ENCODE measurements around the gene RALY. TPM values are rescaled to one million over a fixed set of nuclear protein-coding genes. Genes with fewer than 3 reads are reported as not detected.

RALY gene
- total RNA-seq, 1 experiment from 2014 or later: 219 TPM

GRCh38 chr20:34083781-34084180 is 90.1 kb downstream of the RALY start:
- intact Hi-C loops (cut with micrococcal nuclease; ENCODE audit: unreplicated experiment): no loop called here
- Histone ChIP-seq H3F3A (ENCODE audit: insufficient read depth, low read depth) (peaks cover 58% of the 10 kb centered on the region), H3K79me2 (ENCODE audit: low read depth) (no peaks in the 10 kb centered on the region), H3K4me2 (no peak overlapping the region), H3K9me2 (ENCODE audit: insufficient read depth) (no peaks in the 10 kb centered on the region), H3K4me3 (no peak overlapping the region), H3K27me3 (ENCODE audit: insufficient read depth, low read depth) (no peaks in the 10 kb centered on the region), H3K27ac (no peak overlapping the region), H2AFZ (no peak overlapping the region), H3K36me3 (ENCODE audit: low read depth) (0 out of 2 replicates have a peak, but pooled peaks cover 10% of the 10 kb centered on the region), H3K4me1 (replicated peaks; ENCODE audit: insufficient read depth) (no peaks in the 10 kb centered on the region), H3K9me3 (ENCODE audit: insufficient read depth, low read depth) (no peaks in the 10 kb centered on the region), H4K20me1 (ENCODE audit: insufficient read depth) (peaks cover 46% of the 10 kb centered on the region)
- ChIA-PET CTCF (no interaction called here), POLR2A (ENCODE audit: unreplicated experiment) (interaction anchor here (0.6 kb wide), 1 partner anchor 58 kb away, joined by 25 read pairs; no protein-coding TSS in a partner anchor)
- DNase-seq: no peak
- BruUV-seq (replicated peaks): no TSS peak
- TF ChIP-seq EZH2 (IDR thresholded peaks at IDR 0.05; ENCODE audit: low read depth): no peak
- no peak for TF ChIP-seq CTCF (conservative IDR thresholded peaks at IDR 0.05)

GRCh38 chr20:34084227-34084923 is 90.7 kb downstream of the RALY start:
- TF ChIP-seq CTCF (conservative IDR thresholded peaks at IDR 0.05) (no peak), EZH2 (IDR thresholded peaks at IDR 0.05; ENCODE audit: low read depth) (no peak)
- Histone ChIP-seq H2AFZ (no peak overlapping the region), H4K20me1 (ENCODE audit: insufficient read depth) (peaks cover 52% of the 10 kb centered on the region), H3K4me2 (no peak overlapping the region), H3K9me3 (ENCODE audit: insufficient read depth, low read depth) (no peaks in the 10 kb centered on the region), H3K27ac (no peak overlapping the region), H3K9me2 (ENCODE audit: insufficient read depth) (no peaks in the 10 kb centered on the region), H3K4me1 (replicated peaks; ENCODE audit: insufficient read depth) (no peaks in the 10 kb centered on the region), H3K79me2 (ENCODE audit: low read depth) (no peaks in the 10 kb centered on the region), H3F3A (ENCODE audit: insufficient read depth, low read depth) (peaks cover 64% of the 10 kb centered on the region), H3K4me3 (no peak overlapping the region), H3K27me3 (ENCODE audit: insufficient read depth, low read depth) (no peaks in the 10 kb centered on the region), H3K36me3 (ENCODE audit: low read depth) (0 out of 2 replicates have a peak, but pooled peaks cover 12% of the 10 kb centered on the region)
- intact Hi-C loops (cut with micrococcal nuclease; ENCODE audit: unreplicated experiment): no loop called here
- POLR2A ChIA-PET (ENCODE audit: unreplicated experiment): no interaction called here
- BruUV-seq (replicated peaks): no TSS peak
- CTCF ChIA-PET: no interaction called here
- DNase-seq: no peak

DNA sequence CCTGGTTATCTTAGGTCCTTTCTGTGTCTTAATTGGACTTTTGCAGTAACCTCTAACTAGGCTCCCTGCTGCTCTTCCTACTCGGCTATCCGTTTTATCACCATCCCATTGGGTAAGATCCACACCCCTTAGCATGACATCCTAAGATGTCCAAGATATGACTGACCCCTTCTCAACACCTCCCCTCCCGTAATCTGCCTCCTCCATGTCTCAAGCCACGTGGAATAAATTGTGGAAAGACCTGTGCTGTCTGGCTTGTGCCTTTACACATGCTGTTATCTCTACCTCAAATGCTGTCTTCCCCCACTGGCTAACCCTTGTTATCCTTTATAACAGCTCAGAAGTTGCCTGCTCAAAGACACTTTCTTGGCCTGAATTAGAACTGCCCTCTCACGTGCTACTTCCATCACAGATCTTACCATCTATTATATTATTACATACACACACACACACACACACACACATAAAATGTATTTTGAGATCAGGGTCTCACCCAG is 91.9 kb downstream of the RALY start:
- H3K9me2 ChIP-seq (ENCODE audit: insufficient read depth): no peaks in the 10 kb centered on the region
- no peak for DNase-seq
- BruUV-seq (replicated peaks): no TSS peak
- H4K20me1 ChIP-seq (ENCODE audit: insufficient read depth): peaks cover 64% of the 10 kb centered on the region
- no peak overlapping the region for H3K27ac ChIP-seq
- no peaks in the 10 kb centered on the region for H3K9me3 ChIP-seq (ENCODE audit: insufficient read depth, low read depth)
- intact Hi-C loops (cut with micrococcal nuclease; ENCODE audit: unreplicated experiment): no loop called here
- H3K4me3 ChIP-seq: no peak overlapping the region
- H3K36me3 ChIP-seq (ENCODE audit: low read depth): 0 out of 2 replicates have a peak, but pooled peaks cover 22% of the 10 kb centered on the region
- H3K27me3 ChIP-seq (ENCODE audit: insufficient read depth, low read depth): no peaks in the 10 kb centered on the region
- H3K4me2 ChIP-seq: no peak overlapping the region
- no peaks in the 10 kb centered on the region for H3K79me2 ChIP-seq (ENCODE audit: low read depth)
- TF ChIP-seq EZH2 (IDR thresholded peaks at IDR 0.05; ENCODE audit: low read depth): no peak
- TF ChIP-seq CTCF (conservative IDR thresholded peaks at IDR 0.05): no peak
- POLR2A ChIA-PET (ENCODE audit: unreplicated experiment): no interaction called here
- H2AFZ ChIP-seq: no peak overlapping the region
- CTCF ChIA-PET: no interaction called here
- no peaks in the 10 kb centered on the region for H3K4me1 ChIP-seq (replicated peaks; ENCODE audit: insufficient read depth)
- H3F3A ChIP-seq (ENCODE audit: insufficient read depth, low read depth): peaks cover 76% of the 10 kb centered on the region
